Urinary bladder (tissue), 4 donors: ENCODE measurements around the gene TRIAP1. TPM values are rescaled to one million over a fixed set of nuclear protein-coding genes. Genes with fewer than 3 reads are reported as not detected.
A peak's percentile ranks its signal among the peaks of the same experiment; 100 is the strongest.

Experiments
- DNase-seq: peaks from one replicate; pipeline ENCODE4 v3.0.0-alpha.2; 2015; ENCODE audit errors: extremely low spot score
- H3K27ac ChIP-seq: one replicate; pipeline ENCODE4 v1.5.1; 2013; ENCODE audit warnings: low read depth, mild to moderate bottlenecking, moderate library complexity
- H3K36me3 ChIP-seq: one replicate; pipeline ENCODE4 v1.6.1; 2013; ENCODE audit warnings: mild to moderate bottlenecking, moderate library complexity; ENCODE audit not compliant: insufficient read depth
- H3K4me1 ChIP-seq: one replicate; pipeline ENCODE4 v1.6.1; 2013; ENCODE audit warnings: mild to moderate bottlenecking, moderate library complexity; ENCODE audit not compliant: insufficient read depth
- H3K4me3 ChIP-seq: one replicate; pipeline ENCODE4 v1.5.1; 2013; ENCODE audit warnings: low read depth, low read length
- WGBS: extraction: QIAGEN DNeasy Blood & Tissue Kit; methylation state at CpG from one replicate; pipeline ENCODE4 v1.1.7; 2013; 5-methylcytosine and 5-hydroxymethylcytosine counted together
- polyA plus RNA-seq: library from polyadenylated mRNA; stranded (reverse); fragments of 200-250 nt; gene quantifications from one replicate; pipeline ENCODE4 v1.2.3, GENCODE V29; 2013
- total RNA-seq: library from RNA; depleted of rRNA; stranded (reverse); fragments of >200 nt; gene quantifications from one replicate; pipeline ENCODE4 v1.2.3, GENCODE V29; 2014
- donor health status: healthy with polysubstance abuse.
- donor health status: healthy.

Gene TRIAP1
- total and polyA plus RNA-seq, 2 donors: 12.4 to 21.4 TPM

DNA sequence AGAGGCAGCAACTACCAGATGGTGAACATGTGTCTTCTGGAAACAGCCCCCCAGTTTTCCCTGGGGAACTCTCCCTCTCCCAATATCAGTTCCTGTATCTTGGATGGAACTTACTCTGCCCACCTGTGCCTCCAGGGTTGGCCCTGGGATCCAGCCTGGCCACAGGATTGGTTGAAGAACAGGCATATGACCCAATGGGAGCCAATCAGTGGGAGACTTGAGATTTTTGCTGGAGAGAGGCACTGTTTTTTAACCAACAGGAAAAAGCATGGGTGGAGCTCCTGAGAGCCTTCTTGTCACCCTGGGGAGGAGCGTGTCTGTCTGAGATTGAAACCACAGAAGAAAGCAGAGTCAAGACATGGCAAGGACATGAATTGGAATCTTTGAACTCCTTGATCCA is 41.9 kb downstream of the TRIAP1 start:
- WGBS: 70% methylated on average over 1 of the region's 1 CpG

DNA sequence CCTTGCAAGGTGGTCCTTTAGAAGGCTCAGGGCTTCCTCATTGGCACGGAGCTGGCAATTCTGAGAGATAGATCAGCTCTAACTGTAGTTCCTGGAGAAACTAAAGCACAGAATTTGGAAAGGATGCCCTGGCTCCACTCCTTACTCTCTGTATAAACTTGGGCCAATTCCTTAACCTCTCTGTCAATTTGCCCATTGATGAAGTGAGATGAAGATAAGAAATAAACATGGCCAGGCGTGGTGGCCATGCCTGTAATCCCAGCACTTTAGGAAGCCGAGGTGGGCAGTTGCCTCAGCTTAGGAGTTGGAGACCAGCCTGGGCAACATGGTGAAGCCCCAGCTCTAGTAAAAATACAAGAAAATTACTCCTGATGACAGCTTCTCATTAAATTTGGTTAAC is 42.3 kb downstream of the TRIAP1 start:
- no peaks in the 10 kb centered on the region for H3K4me1 ChIP-seq
- no peak overlapping the region for H3K27ac ChIP-seq
- no peak overlapping the region for H3K4me3 ChIP-seq
- DNase-seq: no peak
- no peaks in the 10 kb centered on the region for H3K36me3 ChIP-seq
- 50% methylated on average over 3 of the region's 3 CpGs for WGBS

More for the DNA sequence above, 41.9 kb downstream of the TRIAP1 start:
- no peaks in the 10 kb centered on the region for H3K4me1 ChIP-seq
- no peak overlapping the region for H3K27ac ChIP-seq
- no peak overlapping the region for H3K4me3 ChIP-seq
- DNase-seq: no peak
- no peaks in the 10 kb centered on the region for H3K36me3 ChIP-seq

DNA sequence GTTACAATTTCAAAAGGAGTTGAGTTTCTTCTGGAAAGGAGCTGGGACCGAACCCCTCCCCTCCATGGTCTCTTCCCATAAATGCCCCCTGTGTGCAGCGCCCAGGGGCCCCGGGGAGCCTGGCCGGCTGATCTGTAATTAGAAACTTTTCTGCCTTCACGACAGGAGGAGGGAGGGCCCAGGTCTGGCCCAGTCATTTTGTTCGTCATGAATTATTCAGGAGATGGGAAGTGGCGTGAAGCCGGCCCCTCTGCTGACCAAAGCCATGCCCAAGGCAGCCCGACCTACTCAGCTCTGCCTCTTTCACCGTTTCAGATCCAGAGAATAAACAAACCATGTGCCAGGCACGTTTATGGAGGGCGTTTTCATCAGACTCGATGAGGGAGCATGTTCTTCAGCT is 44.0 kb downstream of the TRIAP1 start:
- Histone ChIP-seq H3K36me3 (no peaks in the 10 kb centered on the region), H3K4me1 (no peaks in the 10 kb centered on the region), H3K27ac (no peak overlapping the region), H3K4me3 (no peak overlapping the region)
- no peak for DNase-seq
- WGBS: 23% methylated on average over 13 of the region's 13 CpGs

DNA sequence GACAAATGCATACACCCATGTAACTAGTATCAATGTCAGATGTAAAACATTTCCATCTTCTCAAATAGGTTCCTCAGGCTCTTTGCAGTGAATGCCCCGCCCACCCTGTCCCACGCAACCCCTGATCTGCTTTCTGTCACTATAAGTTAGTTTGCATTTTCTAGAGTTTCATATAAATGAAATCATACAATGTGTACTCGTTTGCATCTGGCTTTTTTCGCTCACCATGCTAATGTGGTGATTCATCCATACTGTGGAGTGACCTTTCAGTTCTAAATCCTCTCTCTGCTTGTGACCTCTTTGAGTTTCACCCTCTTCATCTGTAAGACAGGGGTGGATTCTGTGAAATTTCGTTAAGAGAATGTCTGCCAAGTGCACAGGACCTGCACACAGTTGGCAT is 46.7 kb downstream of the TRIAP1 start:
- Histone ChIP-seq H3K4me1 (no peaks in the 10 kb centered on the region), H3K27ac (no peak overlapping the region), H3K4me3 (no peak overlapping the region), H3K36me3 (no peaks in the 10 kb centered on the region)
- WGBS: 60% methylated on average over 5 of the region's 5 CpGs
- no peak for DNase-seq

DNA sequence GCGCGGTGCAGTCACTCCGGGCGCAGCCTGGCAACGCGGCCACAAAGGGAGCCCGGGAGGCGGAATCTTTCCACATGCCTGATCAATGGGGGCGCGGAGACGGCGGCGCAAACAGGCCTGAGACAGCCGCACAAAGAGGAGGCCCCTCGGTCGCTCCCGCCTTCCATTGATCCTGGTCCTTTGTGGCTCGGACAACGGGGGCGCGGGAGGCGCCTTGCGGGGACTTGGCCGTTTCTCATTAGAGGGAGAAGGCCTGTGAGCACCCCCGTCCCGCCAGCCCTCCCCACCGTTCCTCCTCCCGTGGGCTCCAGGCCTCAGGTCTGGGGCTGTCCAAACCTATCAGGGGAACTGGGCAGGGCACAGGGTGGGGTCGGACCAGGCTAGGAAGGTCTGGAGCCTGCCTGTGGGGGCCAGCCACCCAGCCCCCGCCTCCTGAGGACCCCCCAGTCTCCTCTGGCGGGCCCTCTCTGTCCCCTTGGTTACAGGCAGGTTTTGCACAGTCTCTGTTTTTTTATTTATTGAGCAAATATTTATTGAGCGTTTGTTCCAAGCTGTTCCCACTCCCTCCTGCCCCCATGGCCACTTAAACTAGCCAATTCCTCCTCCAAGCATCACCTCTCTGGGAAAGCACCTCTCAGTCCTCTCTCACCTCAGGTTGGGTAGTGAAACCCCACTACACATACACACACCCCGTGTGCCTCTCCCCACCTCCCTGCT is 48.2 kb downstream of the TRIAP1 start:
- 50% methylated on average over 33 of the region's 33 CpGs for WGBS
- no peak overlapping the region for H3K27ac ChIP-seq

DNA sequence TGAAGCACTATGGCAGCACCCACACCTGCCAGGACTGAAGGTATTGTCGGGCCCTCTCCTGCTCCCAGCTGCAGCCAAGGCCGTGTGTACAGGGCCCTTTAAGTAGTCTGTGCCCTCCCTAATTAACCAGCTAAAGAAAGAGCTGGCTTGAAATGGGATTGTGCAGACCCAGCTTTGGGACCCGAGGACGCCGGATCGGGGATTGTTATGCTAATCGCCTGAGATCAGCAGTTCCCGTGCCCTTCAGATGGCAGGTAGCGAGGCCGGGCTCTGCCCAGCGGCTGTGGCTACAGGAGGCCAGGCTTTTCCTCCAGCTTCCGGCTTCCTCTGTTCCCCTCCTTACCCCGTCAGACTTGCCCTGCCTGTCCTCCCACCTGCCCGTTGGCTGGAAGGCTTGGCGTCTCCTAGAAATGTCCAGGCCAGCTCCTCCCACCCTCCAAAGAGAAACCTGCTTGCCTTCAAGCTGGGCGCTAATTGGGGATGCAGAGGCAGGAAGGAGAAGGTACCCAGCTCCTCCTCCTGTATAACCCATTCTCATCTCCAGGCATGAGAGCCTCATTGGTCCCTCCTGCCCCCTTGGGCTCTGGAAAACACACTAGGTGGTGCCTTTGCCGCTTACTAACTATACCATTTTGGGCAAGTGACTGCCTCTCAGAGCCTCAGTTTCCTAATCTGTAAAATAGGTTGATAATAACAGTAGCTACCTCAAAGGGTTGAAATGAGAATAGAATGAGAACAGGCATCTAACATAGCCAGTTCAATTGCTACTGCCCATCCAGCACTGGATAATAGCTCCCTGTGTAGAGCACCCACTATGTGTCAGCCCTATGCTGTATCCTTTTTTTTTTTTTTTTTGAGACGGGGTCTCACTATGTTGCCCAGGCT is 51.5 kb downstream of the TRIAP1 start:
- DNase-seq: peak; percentile 32
- Histone ChIP-seq H3K36me3 (no peaks in the 10 kb centered on the region), H3K4me3 (no peak overlapping the region), H3K27ac (no peak overlapping the region), H3K4me1 (no peaks in the 10 kb centered on the region)
- 25% methylated on average over 18 of the region's 18 CpGs for WGBS

More for the DNA sequence above, 48.2 kb downstream of the TRIAP1 start:
- no peak for DNase-seq
- H3K4me1 ChIP-seq: no peaks in the 10 kb centered on the region
- H3K4me3 ChIP-seq: no peak overlapping the region
- H3K36me3 ChIP-seq: no peaks in the 10 kb centered on the region

Other genes starting within 250 kb of the TRIAP1 start
- gene RPLP0, start 245.3 kb downstream of the TRIAP1 start, total RNA-seq: 1,987 TPM
- 3,611 TPM for gene RPLP0, start 245.3 kb downstream of the TRIAP1 start, polyA plus RNA-seq
- gene PXN, start 180.7 kb downstream of the TRIAP1 start, total RNA-seq: 32.4 TPM
- gene PXN, start 180.7 kb downstream of the TRIAP1 start, polyA plus RNA-seq: 111 TPM
- under 0.01 TPM for gene RNU4-2, start 154.5 kb downstream of the TRIAP1 start, total RNA-seq
- gene RNU4-2, start 154.5 kb downstream of the TRIAP1 start, polyA plus RNA-seq: not detected
- under 0.01 TPM for gene RNU4-1, start 153.1 kb downstream of the TRIAP1 start, total RNA-seq
- not detected for gene RNU4-1, start 153.1 kb downstream of the TRIAP1 start, polyA plus RNA-seq
- gene SIRT4, start 144.1 kb downstream of the TRIAP1 start, total RNA-seq: 2.3 TPM
- 1.8 TPM for gene SIRT4, start 144.1 kb downstream of the TRIAP1 start, polyA plus RNA-seq
- 0.90 TPM for gene PLA2G1B, start 118.6 kb downstream of the TRIAP1 start, total RNA-seq
- gene PLA2G1B, start 118.6 kb downstream of the TRIAP1 start, polyA plus RNA-seq: 0.60 TPM
- 1.5 TPM for gene MSI1, start 77.2 kb downstream of the TRIAP1 start, total RNA-seq
- gene MSI1, start 77.2 kb downstream of the TRIAP1 start, polyA plus RNA-seq: 0.54 TPM
- gene COX6A1, start 8.3 kb downstream of the TRIAP1 start, total RNA-seq: 278 TPM
- 715 TPM for gene COX6A1, start 8.3 kb downstream of the TRIAP1 start, polyA plus RNA-seq
- 26.2 TPM for gene GATC, start 60 bp upstream of the TRIAP1 start, total RNA-seq
- 11.9 TPM for gene GATC, start 60 bp upstream of the TRIAP1 start, polyA plus RNA-seq
- gene SRSF9, start 23.4 kb upstream of the TRIAP1 start, total RNA-seq: 90.6 TPM
- 80.0 TPM for gene SRSF9, start 23.4 kb upstream of the TRIAP1 start, polyA plus RNA-seq
- 247 TPM for gene DYNLL1, start 49.7 kb upstream of the TRIAP1 start, total RNA-seq
- gene DYNLL1, start 49.7 kb upstream of the TRIAP1 start, polyA plus RNA-seq: 458 TPM
- gene COQ5, start 82.8 kb upstream of the TRIAP1 start, total RNA-seq: 26.8 TPM
- gene COQ5, start 82.8 kb upstream of the TRIAP1 start, polyA plus RNA-seq: 25.0 TPM
- 86.6 TPM for gene RNF10, start 88.0 kb upstream of the TRIAP1 start, total RNA-seq
- gene RNF10, start 88.0 kb upstream of the TRIAP1 start, polyA plus RNA-seq: 98.4 TPM
- gene POP5, start 135.0 kb upstream of the TRIAP1 start, total RNA-seq: 25.4 TPM
- gene POP5, start 135.0 kb upstream of the TRIAP1 start, polyA plus RNA-seq: 38.9 TPM
- gene CABP1, start 194.2 kb upstream of the TRIAP1 start, total RNA-seq: 4.9 TPM
- 10.4 TPM for gene CABP1, start 194.2 kb upstream of the TRIAP1 start, polyA plus RNA-seq
- gene MLEC, start 240.8 kb upstream of the TRIAP1 start, total RNA-seq: 89.5 TPM
- gene MLEC, start 240.8 kb upstream of the TRIAP1 start, polyA plus RNA-seq: 54.6 TPM